ENCODE results near the gene DLGAP1.

- TF ChIP-seq RAD21 (IDR thresholded peaks at IDR 0.05; ENCODE audit: low read depth): no peak
- no peak for TF ChIP-seq EP300 (IDR thresholded peaks at IDR 0.05; ENCODE audit: borderline replicate concordance)
- no peak for TF ChIP-seq CREB1 (IDR thresholded peaks at IDR 0.05; ENCODE audit: low read depth)
- TF ChIP-seq CEBPB (IDR thresholded peaks at IDR 0.05): no peak
- TF ChIP-seq MAX (IDR thresholded peaks at IDR 0.05): no peak
- no peak for TF ChIP-seq YY1 (IDR thresholded peaks at IDR 0.05; ENCODE audit: low read depth)
These were observed 575.3 kb downstream of the DLGAP1 start for GRCh38 chr18:3879836-3880120.

Measured in Ishikawa (cell line).